SU-DHL-6 (cell line): ENCODE results near the gene ZNF148.

Source experiments
- H2AFZ ChIP-seq: fragments of 200-600 bp; sonication (generic); 2 replicates; pipeline ENCODE4 v1.6.1; 2014; ENCODE audit warnings: low read depth, mild to moderate bottlenecking, moderate library complexity, mixed read lengths, antibody characterized with exemption, low read length; ENCODE audit not compliant: severe bottlenecking
- H3F3A ChIP-seq: fragments of 200-600 bp; shearing (Covaris generic); 2 replicates; pipeline ENCODE4 v1.6.0; 2016; ENCODE audit warnings: antibody characterized with exemption, mild to moderate bottlenecking; ENCODE audit not compliant: insufficient read depth
- H3K27ac ChIP-seq: fragments of 200-600 bp; sonication (generic); 2 replicates; pipeline ENCODE4 v1.5.1; 2016; ENCODE audit warnings: low read depth, mild to moderate bottlenecking, low read length, moderate library complexity, mixed read lengths
- H3K27me3 ChIP-seq: fragments of 200-600 bp; sonication (generic), shearing (Covaris generic); 2 replicates; pipeline ENCODE4 v1.6.0; 2014; ENCODE audit warnings: mild to moderate bottlenecking, low read length
- H3K36me3 ChIP-seq: fragments of 200-600 bp; sonication (generic); 2 replicates; pipeline ENCODE4 v1.6.1; 2014; ENCODE audit warnings: mild to moderate bottlenecking, low read length, mixed read lengths
- H3K4me2 ChIP-seq: fragments of 300-600, 200-600 bp; shearing (Covaris generic), sonication (generic); 2 replicates; pipeline ENCODE4 v1.6.0; 2014; ENCODE audit warnings: low read length, low read depth, mild to moderate bottlenecking; ENCODE audit not compliant: poor library complexity, severe bottlenecking
- H3K4me3 ChIP-seq: fragments of 200-600 bp; sonication (generic); 2 replicates; pipeline ENCODE4 v1.5.1; 2014; ENCODE audit warnings: antibody characterized with exemption, low read length, mild to moderate bottlenecking, mixed read lengths; ENCODE audit not compliant: insufficient read depth, poor library complexity, severe bottlenecking
- H3K79me2 ChIP-seq: fragments of 200-600 bp; sonication (generic); 2 replicates; pipeline ENCODE4 v1.6.1; 2014; ENCODE audit warnings: mild to moderate bottlenecking, low read length, moderate library complexity; ENCODE audit not compliant: insufficient read depth
- H3K9ac ChIP-seq: fragments of 200-600 bp; sonication (generic); 2 replicates; pipeline ENCODE4 v1.7.0; 2014; ENCODE audit warnings: mild to moderate bottlenecking, low read length
- H3K9me2 ChIP-seq: fragments of 200-600 bp; sonication (generic); replicated peaks from 2 replicates; pipeline ENCODE4 v1.6.1; 2014; ENCODE audit warnings: low read length; ENCODE audit not compliant: insufficient read depth
- H3K9me3 ChIP-seq: fragments of 200-600 bp; sonication (generic); 2 replicates; pipeline ENCODE4 v1.6.1; 2014; ENCODE audit warnings: low read length, mixed read lengths; ENCODE audit not compliant: insufficient read depth
- H4K20me1 ChIP-seq: fragments of 200-600 bp; sonication (generic); 2 replicates; pipeline ENCODE4 v1.6.1; 2014; ENCODE audit warnings: low read depth, mild to moderate bottlenecking, antibody characterized with exemption, low read length, moderate library complexity, mixed read lengths
- CTCF ChIP-seq: fragments of 200-600 bp; sonication (generic); IDR thresholded peaks from one replicate; pipeline ENCODE4 v1.5.1; 2017; ENCODE audit warnings: antibody characterized with exemption, mild to moderate bottlenecking, low read length, moderate library complexity; ENCODE audit not compliant: insufficient read depth, poor library complexity, severe bottlenecking
- EZH2phosphoT487 ChIP-seq: fragments of 200-600 bp; sonication (generic), shearing (Covaris generic); conservative IDR thresholded peaks from 2 replicates; pipeline ENCODE4 v1.6.1; 2018; ENCODE audit warnings: mild to moderate bottlenecking, antibody characterized with exemption, low read length, moderate library complexity, mixed read lengths

The ZNF148 gene

GRCh38 chr3:125337506-125337905 lies 37.6 kb downstream of the ZNF148 start:
- TF ChIP-seq CTCF = no peak
- no peak overlapping the region for H3K9ac ChIP-seq
- no peaks in the 10 kb centered on the region for H3K9me3 ChIP-seq

GRCh38 chr3:125334675-125335560 lies 40.2 kb downstream of the ZNF148 start:
- Histone ChIP-seq H3K79me2 (peaks cover 96% of the 10 kb centered on the region), H3K4me2 (no peak overlapping the region), H3F3A (peaks cover 3% of the 10 kb centered on the region; the same call in 1 of the 2 replicates), H3K4me3 (no peak overlapping the region), H3K9ac (no peak overlapping the region), H2AFZ (no peak overlapping the region), H4K20me1 (peaks cover 33% of the 10 kb centered on the region), H3K9me3 (no peaks in the 10 kb centered on the region), H3K9me2 (no peaks in the 10 kb centered on the region), H3K27ac (no peak overlapping the region), H3K27me3 (no peaks in the 10 kb centered on the region), H3K36me3 (peaks cover 4% of the 10 kb centered on the region; the same call in 1 of the 2 replicates)
- TF ChIP-seq CTCF (no peak), EZH2phosphoT487 (no peak)

More at GRCh38 chr3:125337506-125337905, 37.6 kb downstream of the ZNF148 start:
- H3K27ac ChIP-seq = no peak overlapping the region
- H3K9me2 ChIP-seq = no peaks in the 10 kb centered on the region
- H3K79me2 ChIP-seq = peaks cover 100% of the 10 kb centered on the region
- H3K4me2 ChIP-seq = no peak overlapping the region
- H4K20me1 ChIP-seq = peaks cover 41% of the 10 kb centered on the region
- H3K27me3 ChIP-seq = no peaks in the 10 kb centered on the region
- H3K36me3 ChIP-seq = peaks cover 4% of the 10 kb centered on the region; the same call in 1 of the 2 replicates
- H3F3A ChIP-seq = 0 out of 2 replicates have a peak, but pooled peaks cover 3% of the 10 kb centered on the region
- H3K4me3 ChIP-seq = no peak overlapping the region
- H2AFZ ChIP-seq = no peak overlapping the region

- Histone ChIP-seq H3K27me3 (no peaks in the 10 kb centered on the region), H3F3A (peaks cover 3% of the 10 kb centered on the region; the same call in 1 of the 2 replicates), H3K4me2 (no peak overlapping the region), H3K36me3 (peaks cover 14% of the 10 kb centered on the region), H3K9me2 (no peaks in the 10 kb centered on the region), H4K20me1 (peaks cover 16% of the 10 kb centered on the region), H3K9me3 (no peaks in the 10 kb centered on the region), H3K9ac (no peak overlapping the region), H3K27ac (no peak overlapping the region), H3K4me3 (no peak overlapping the region), H3K79me2 (peaks cover 75% of the 10 kb centered on the region), H2AFZ (no peak overlapping the region)
- TF ChIP-seq EZH2phosphoT487 (no peak), CTCF (no peak)
These were observed 42.6 kb downstream of the ZNF148 start for GRCh38 chr3:125332504-125332903.
